Measurements from ENCODE around the gene TCF7L2.

TCF7L2 gene

GRCh38 chr10:113066561-113067312 is 116.7 kb downstream of the TCF7L2 start:
- H3K4me3 Mint-ChIP-seq = no peak overlapping the region
- no peaks in the 10 kb centered on the region for H3K9me3 Mint-ChIP-seq
- H3K4me1 Mint-ChIP-seq = no peaks in the 10 kb centered on the region
- H3K27ac Mint-ChIP-seq (ENCODE audit: low read depth) = no peak overlapping the region
- H3K27me3 Mint-ChIP-seq = no peaks in the 10 kb centered on the region
- no peak for DNase-seq (ENCODE audit: low spot score in 2 of 2)
- no peak for ATAC-seq (replicated peaks; ENCODE audit: extremely low read depth, poor library complexity, severe bottlenecking)
- H3K36me3 Mint-ChIP-seq (ENCODE audit: insufficient read depth) = peaks cover 3% of the 10 kb centered on the region

- ATAC-seq (replicated peaks; ENCODE audit: extremely low read depth, poor library complexity, severe bottlenecking) = no peak
- DNase-seq (ENCODE audit: low spot score in 2 of 2) = no peak
- H3K4me3 Mint-ChIP-seq = no peak overlapping the region
- H3K27ac Mint-ChIP-seq (ENCODE audit: low read depth) = no peak overlapping the region
- peaks cover 4% of the 10 kb centered on the region for H3K36me3 Mint-ChIP-seq (ENCODE audit: insufficient read depth)
- no peaks in the 10 kb centered on the region for H3K9me3 Mint-ChIP-seq
- H3K4me1 Mint-ChIP-seq = no peaks in the 10 kb centered on the region
- H3K27me3 Mint-ChIP-seq = no peaks in the 10 kb centered on the region
These were observed 117.5 kb downstream of the TCF7L2 start for GRCh38 chr10:113067501-113067900.

GRCh38 chr10:113068178-113068890 is 118.3 kb downstream of the TCF7L2 start:
- peaks cover 5% of the 10 kb centered on the region for H3K4me1 Mint-ChIP-seq
- no peaks in the 10 kb centered on the region for H3K9me3 Mint-ChIP-seq
- no peak overlapping the region for H3K4me3 Mint-ChIP-seq
- H3K36me3 Mint-ChIP-seq (ENCODE audit: insufficient read depth) = peaks cover 1% of the 10 kb centered on the region
- H3K27ac Mint-ChIP-seq (ENCODE audit: low read depth) = no peak overlapping the region
- ATAC-seq (replicated peaks; ENCODE audit: extremely low read depth, poor library complexity, severe bottlenecking) (no peak), DNase-seq (ENCODE audit: low spot score in 2 of 2) (no peak)
- H3K27me3 Mint-ChIP-seq = no peaks in the 10 kb centered on the region

- Mint-ChIP-seq H3K4me3 (no peak overlapping the region), H3K27me3 (no peaks in the 10 kb centered on the region), H3K9me3 (no peaks in the 10 kb centered on the region), H3K36me3 (ENCODE audit: insufficient read depth) (peaks cover 1% of the 10 kb centered on the region), H3K27ac (ENCODE audit: low read depth) (no peak overlapping the region), H3K4me1 (peaks cover 5% of the 10 kb centered on the region)
- no peak for DNase-seq (ENCODE audit: low spot score in 2 of 2)
- ATAC-seq (replicated peaks; ENCODE audit: extremely low read depth, poor library complexity, severe bottlenecking) = no peak
These were observed 119.5 kb downstream of the TCF7L2 start for GRCh38 chr10:113069595-113069994.

- no peaks in the 10 kb centered on the region for H3K9me3 Mint-ChIP-seq
- no peak overlapping the region for H3K4me3 Mint-ChIP-seq
- peaks cover 5% of the 10 kb centered on the region for H3K4me1 Mint-ChIP-seq
- ATAC-seq (replicated peaks; ENCODE audit: extremely low read depth, poor library complexity, severe bottlenecking) (no peak), DNase-seq (ENCODE audit: low spot score in 2 of 2) (no peak)
- H3K27ac Mint-ChIP-seq (ENCODE audit: low read depth) = peak overlapping the region; percentile 12
- H3K27me3 Mint-ChIP-seq = no peaks in the 10 kb centered on the region
- H3K36me3 Mint-ChIP-seq (ENCODE audit: insufficient read depth) = peaks cover 1% of the 10 kb centered on the region
These were observed 121.4 kb downstream of the TCF7L2 start for GRCh38 chr10:113071446-113071845.

GRCh38 chr10:113073549-113074189 is 123.6 kb downstream of the TCF7L2 start:
- H3K9me3 Mint-ChIP-seq = no peaks in the 10 kb centered on the region
- no peaks in the 10 kb centered on the region for H3K27me3 Mint-ChIP-seq
- H3K4me1 Mint-ChIP-seq = peaks cover 5% of the 10 kb centered on the region
- ATAC-seq (replicated peaks; ENCODE audit: extremely low read depth, poor library complexity, severe bottlenecking) (no peak), DNase-seq (ENCODE audit: low spot score in 2 of 2) (no peak)
- no peak overlapping the region for H3K27ac Mint-ChIP-seq (ENCODE audit: low read depth)
- H3K4me3 Mint-ChIP-seq = no peak overlapping the region
- peaks cover 1% of the 10 kb centered on the region for H3K36me3 Mint-ChIP-seq (ENCODE audit: insufficient read depth)

GRCh38 chr10:113076949-113077348 is 126.9 kb downstream of the TCF7L2 start:
- no peaks in the 10 kb centered on the region for H3K9me3 Mint-ChIP-seq
- DNase-seq (ENCODE audit: low spot score in 2 of 2) = no peak
- peaks cover 5% of the 10 kb centered on the region for H3K4me1 Mint-ChIP-seq
- H3K27me3 Mint-ChIP-seq = no peaks in the 10 kb centered on the region
- no peak for ATAC-seq (replicated peaks; ENCODE audit: extremely low read depth, poor library complexity, severe bottlenecking)
- no peak overlapping the region for H3K27ac Mint-ChIP-seq (ENCODE audit: low read depth)
- no peaks in the 10 kb centered on the region for H3K36me3 Mint-ChIP-seq (ENCODE audit: insufficient read depth)
- no peak overlapping the region for H3K4me3 Mint-ChIP-seq

GRCh38 chr10:113078282-113078907 is 128.3 kb downstream of the TCF7L2 start:
- Mint-ChIP-seq H3K4me3 (no peak overlapping the region), H3K27ac (ENCODE audit: low read depth) (no peak overlapping the region), H3K4me1 (no peaks in the 10 kb centered on the region), H3K27me3 (no peaks in the 10 kb centered on the region), H3K9me3 (no peaks in the 10 kb centered on the region), H3K36me3 (ENCODE audit: insufficient read depth) (no peaks in the 10 kb centered on the region)
- DNase-seq (ENCODE audit: low spot score in 2 of 2) (no peak), ATAC-seq (replicated peaks; ENCODE audit: extremely low read depth, poor library complexity, severe bottlenecking) (no peak)

- Mint-ChIP-seq H3K4me1 (no peaks in the 10 kb centered on the region), H3K4me3 (no peak overlapping the region), H3K36me3 (ENCODE audit: insufficient read depth) (peaks cover 1% of the 10 kb centered on the region), H3K27me3 (no peaks in the 10 kb centered on the region), H3K27ac (ENCODE audit: low read depth) (no peak overlapping the region), H3K9me3 (no peaks in the 10 kb centered on the region)
- ATAC-seq (replicated peaks; ENCODE audit: extremely low read depth, poor library complexity, severe bottlenecking) (no peak), DNase-seq (ENCODE audit: low spot score in 2 of 2) (no peak)
These were observed 130.2 kb downstream of the TCF7L2 start for GRCh38 chr10:113080061-113080924.

- Mint-ChIP-seq H3K4me1 (no peaks in the 10 kb centered on the region), H3K9me3 (no peaks in the 10 kb centered on the region), H3K27ac (ENCODE audit: low read depth) (no peak overlapping the region), H3K4me3 (no peak overlapping the region), H3K27me3 (no peaks in the 10 kb centered on the region), H3K36me3 (ENCODE audit: insufficient read depth) (peaks cover 1% of the 10 kb centered on the region)
- no peak for ATAC-seq (replicated peaks; ENCODE audit: extremely low read depth, poor library complexity, severe bottlenecking)
- no peak for DNase-seq (ENCODE audit: low spot score in 2 of 2)
These were observed 130.8 kb downstream of the TCF7L2 start for GRCh38 chr10:113080925-113081229.

GRCh38 chr10:113084031-113084430 is 134.0 kb downstream of the TCF7L2 start:
- no peak for ATAC-seq (replicated peaks; ENCODE audit: extremely low read depth, poor library complexity, severe bottlenecking)
- no peaks in the 10 kb centered on the region for H3K27me3 Mint-ChIP-seq

GRCh38 chr10:113085776-113086175 is 135.7 kb downstream of the TCF7L2 start:
- no peak for DNase-seq (ENCODE audit: low spot score in 2 of 2)
- Mint-ChIP-seq H3K9me3 (no peaks in the 10 kb centered on the region), H3K27ac (ENCODE audit: low read depth) (no peak overlapping the region), H3K27me3 (no peaks in the 10 kb centered on the region), H3K36me3 (ENCODE audit: insufficient read depth) (peaks cover 3% of the 10 kb centered on the region), H3K4me1 (no peaks in the 10 kb centered on the region), H3K4me3 (no peak overlapping the region)
- ATAC-seq (replicated peaks; ENCODE audit: extremely low read depth, poor library complexity, severe bottlenecking) = no peak

More at GRCh38 chr10:113084031-113084430, 134.0 kb downstream of the TCF7L2 start:
- DNase-seq (ENCODE audit: low spot score in 2 of 2) = no peak
- Mint-ChIP-seq H3K9me3 (no peaks in the 10 kb centered on the region), H3K4me3 (no peak overlapping the region), H3K36me3 (ENCODE audit: insufficient read depth) (peaks cover 3% of the 10 kb centered on the region), H3K27ac (ENCODE audit: low read depth) (no peak overlapping the region), H3K4me1 (no peaks in the 10 kb centered on the region)
